Suprapubic skin (tissue), 3 donors: ENCODE measurements around the gene TMEM184B.

Experiments
- POLR2A ChIP-seq, 2 donors: fragments of 450-650 bp; IDR thresholded peaks; one replicate each; pipeline ENCODE4 v1.6.1; 2017; ENCODE audit warnings: antibody characterized with exemption in 2 of 2, mild to moderate bottlenecking in 2 of 2, moderate library complexity in 2 of 2
- TF ChIP-seq, protein P1 (sequence below), 2 donors: fragments of 200-600 bp in 1 of 2; fragments of 450-650 bp in 1 of 2; sonication (generic) in 1 of 2; IDR thresholded peaks; one replicate each; pipeline ENCODE4 v1.5.1; 2016 to 2019; ENCODE audit warnings: antibody characterized with exemption in 2 of 2, mild to moderate bottlenecking in 1 of 2, moderate library complexity in 1 of 2

DNA sequence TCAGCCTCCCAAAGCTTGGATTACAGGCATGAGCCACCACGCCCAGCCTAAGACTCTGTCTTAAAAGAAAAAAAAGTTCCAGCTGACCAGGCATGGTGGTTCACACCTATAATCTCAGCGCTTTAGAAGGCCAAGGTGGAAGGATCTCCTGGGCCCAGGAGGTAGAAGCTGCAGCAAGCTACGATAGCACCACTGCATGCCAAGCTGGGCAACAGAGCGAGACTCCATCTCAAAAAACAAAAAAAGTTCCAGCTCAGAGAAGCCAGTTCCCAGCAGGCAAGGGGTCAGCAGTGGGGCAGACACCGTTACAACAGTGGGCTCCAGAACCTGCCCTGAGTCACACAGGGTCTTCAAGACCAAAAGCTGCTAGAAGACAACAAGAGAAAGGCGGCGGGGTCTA is 3.3 kb downstream of the TMEM184B start:
- TF ChIP-seq POLR2A (IDR thresholded peaks at IDR 0.05) = no peak
- TF ChIP-seq, protein P1, sequence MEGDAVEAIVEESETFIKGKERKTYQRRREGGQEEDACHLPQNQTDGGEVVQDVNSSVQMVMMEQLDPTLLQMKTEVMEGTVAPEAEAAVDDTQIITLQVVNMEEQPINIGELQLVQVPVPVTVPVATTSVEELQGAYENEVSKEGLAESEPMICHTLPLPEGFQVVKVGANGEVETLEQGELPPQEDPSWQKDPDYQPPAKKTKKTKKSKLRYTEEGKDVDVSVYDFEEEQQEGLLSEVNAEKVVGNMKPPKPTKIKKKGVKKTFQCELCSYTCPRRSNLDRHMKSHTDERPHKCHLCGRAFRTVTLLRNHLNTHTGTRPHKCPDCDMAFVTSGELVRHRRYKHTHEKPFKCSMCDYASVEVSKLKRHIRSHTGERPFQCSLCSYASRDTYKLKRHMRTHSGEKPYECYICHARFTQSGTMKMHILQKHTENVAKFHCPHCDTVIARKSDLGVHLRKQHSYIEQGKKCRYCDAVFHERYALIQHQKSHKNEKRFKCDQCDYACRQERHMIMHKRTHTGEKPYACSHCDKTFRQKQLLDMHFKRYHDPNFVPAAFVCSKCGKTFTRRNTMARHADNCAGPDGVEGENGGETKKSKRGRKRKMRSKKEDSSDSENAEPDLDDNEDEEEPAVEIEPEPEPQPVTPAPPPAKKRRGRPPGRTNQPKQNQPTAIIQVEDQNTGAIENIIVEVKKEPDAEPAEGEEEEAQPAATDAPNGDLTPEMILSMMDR (IDR thresholded peaks at IDR 0.05) = no peak
